HG03064 (cell line): Measurements from ENCODE around the gene CMC2.

Experiments
- ATAC-seq: cut with Tn5 transposase; IDR thresholded peaks from one replicate; pipeline ENCODE4 v1.9.1; 2021; ENCODE audit warnings: low read depth; ENCODE audit not compliant: unreplicated experiment

Gene CMC2

DNA sequence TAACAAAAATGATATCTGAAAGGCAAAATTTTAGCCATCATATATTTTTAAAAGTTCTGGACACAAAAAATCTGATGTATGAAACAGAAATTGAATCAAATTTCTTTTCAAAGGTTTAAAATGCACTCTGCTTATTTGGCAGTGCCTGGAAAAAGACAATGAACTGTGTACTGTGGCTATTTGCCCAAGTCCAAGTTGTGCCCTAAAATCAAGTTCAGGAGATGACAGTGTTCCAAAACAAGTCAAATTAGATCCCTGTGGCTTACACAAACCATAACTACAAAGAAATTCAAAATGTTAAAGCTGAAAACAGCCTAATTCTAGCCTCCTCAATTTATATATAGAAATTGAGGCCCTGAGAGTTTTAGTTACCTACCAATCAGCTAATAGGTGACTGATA, 25.6 kb downstream of the CMC2 start:
- ATAC-seq: no peak

DNA sequence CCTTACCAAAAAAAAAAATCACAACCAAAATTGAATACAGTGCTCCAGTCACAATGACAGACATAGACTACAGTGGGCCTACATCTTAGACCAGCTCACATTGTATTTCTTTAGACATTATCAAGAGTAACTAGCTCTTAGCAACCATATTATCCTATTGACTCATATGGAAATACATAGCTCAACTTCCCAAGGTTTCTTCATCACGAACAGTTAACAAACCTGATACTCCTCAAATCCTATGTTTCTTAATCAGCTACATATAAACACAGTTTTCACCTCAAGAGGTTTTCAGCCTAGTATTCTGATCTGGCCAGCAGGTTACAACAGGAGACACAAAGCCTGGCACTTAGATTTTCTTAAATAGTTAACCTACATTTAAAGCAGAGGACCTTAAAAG, 29.7 kb downstream of the CMC2 start:
- no peak for ATAC-seq

DNA sequence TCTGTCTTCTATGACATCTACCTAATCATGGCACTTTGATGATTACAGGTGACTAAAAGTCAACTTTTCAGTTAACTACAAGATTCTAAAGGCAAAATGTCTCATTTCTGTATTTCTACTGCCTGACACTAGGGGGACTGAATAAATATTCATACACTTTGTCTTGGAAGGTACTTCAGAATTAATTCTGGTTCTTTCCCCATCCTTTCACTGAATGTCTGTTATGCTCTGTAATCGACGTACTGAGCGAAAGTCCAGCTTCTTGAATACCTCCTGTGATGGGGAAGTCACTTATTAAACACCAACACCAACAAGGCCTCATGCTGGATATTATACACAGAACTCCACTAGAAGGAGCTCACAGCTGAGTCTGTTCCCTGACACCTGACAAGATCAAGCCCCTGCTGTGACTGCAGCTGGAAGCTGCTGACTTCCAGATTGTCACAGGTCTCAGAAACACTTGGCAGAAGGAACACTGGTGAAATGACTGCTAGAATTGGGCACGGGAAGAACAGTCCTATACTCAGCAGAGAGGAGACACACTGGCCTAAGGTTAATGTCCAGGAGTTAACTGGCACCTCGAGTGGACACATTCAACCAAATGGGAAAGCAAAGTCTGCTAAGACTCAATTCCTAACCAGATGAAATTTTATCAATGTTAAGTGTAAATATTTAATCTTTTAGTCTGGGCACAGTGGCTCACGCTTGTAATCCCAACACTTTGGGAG, 31.9 kb downstream of the CMC2 start:
- no peak for ATAC-seq

DNA sequence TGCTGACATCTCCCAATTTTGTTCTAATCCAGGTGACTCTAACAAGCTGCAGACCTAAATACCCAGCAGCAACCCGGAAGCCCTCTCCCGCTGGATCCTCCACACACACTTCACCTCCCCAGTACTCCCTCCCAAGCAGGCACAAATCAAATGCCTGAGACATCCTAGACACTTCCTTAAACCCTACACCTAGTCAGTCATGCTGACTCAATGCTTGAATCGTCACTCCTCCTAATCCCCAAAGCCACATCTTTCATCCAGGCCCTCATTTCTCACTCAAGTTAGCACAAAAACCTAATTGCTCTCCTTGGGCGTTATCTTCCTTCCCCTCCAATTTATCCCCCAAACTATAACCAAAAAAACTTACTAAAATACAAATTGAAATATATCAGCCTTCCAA, 32.7 kb downstream of the CMC2 start:
- ATAC-seq: no peak

DNA sequence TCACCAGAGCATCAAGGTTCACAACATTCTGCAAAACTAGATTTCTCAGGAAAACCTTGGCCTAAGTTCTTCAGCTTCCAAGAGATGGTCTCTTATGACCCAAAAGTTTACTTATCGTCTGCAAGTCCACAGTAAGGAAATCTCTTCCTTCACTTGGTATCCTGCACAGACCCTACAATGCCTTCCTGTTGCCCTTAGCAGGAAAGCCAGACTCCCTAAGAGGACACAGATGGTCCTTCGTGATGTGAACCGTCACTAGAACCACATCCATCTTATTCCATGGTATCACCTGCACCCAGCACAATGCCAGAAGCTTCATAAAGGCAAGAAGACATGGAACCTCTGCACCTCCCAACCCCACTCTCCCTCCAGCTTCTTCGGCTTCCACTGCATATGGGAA, 34.1 kb downstream of the CMC2 start:
- no peak for ATAC-seq

DNA sequence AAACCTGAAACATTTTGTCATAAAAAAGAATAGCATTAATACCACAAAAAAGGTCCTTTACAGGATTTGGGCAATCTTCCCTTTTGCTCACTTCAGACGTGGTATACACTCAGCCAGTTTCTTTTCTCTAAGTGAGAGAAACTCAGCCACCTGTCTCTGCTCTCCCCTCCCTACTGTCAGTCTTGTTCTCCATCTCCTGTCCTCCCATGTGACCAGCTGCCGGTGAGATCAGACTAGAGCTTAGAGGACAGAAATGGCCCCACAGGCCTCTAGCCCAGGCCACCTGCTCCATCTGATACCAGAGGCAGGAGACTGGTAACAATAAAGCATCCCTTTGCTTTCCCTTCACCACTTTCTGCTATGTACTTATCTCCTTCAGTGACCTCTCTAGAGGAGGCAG, 34.9 kb downstream of the CMC2 start:
- peak; percentile 81 for ATAC-seq

DNA sequence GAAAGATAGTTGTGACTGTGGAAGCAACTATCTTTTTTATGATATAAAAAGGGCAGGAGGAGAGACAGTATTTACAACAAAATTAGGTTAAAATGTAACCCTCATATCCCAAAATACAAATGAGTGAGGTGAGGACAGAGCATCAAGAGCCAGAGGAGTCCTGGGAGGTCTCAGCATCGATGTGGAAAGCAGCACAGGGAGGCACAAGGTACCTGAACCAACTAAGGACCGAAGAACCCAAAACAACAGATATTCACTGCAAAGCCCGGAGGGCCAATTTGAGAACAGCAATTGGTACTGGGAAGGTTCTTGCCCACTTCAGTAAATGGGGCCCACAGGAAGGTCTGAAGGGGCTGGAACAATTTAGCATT, 37.6 kb downstream of the CMC2 start:
- no peak for ATAC-seq

DNA sequence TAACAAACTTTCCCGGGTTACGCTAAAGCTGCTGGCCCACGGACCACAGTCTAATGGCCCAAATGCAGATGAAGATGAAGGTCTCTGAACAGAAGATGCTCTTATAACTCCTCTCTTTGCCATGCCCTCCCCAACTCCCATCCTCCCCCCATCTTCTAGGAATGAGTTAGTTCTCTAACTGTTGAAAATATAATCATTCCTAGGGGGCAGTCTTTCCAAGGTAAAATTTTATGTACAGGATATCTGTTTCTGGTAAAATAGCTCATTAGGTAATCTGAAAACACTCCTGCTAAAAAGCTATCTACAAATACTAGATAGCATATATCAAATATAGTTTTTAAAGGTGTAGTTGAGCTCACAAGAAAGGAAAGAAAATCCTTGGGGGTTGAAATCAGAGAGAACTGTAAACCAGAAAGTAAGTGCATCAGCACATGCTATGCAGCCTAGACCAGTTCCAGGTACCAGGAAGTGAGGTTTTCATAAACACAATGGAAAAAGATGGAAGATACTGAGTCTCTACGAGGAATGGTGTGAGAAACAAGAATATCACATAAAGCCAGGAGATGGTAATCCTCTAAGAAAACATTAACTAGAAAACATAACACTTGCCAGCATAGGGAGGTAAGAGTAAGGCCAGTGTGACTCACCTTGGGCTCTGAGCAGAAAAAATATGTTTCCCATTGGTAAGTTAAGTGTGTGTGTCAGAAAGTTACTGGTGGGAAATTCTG, 38.1 kb downstream of the CMC2 start:
- ATAC-seq: no peak

DNA sequence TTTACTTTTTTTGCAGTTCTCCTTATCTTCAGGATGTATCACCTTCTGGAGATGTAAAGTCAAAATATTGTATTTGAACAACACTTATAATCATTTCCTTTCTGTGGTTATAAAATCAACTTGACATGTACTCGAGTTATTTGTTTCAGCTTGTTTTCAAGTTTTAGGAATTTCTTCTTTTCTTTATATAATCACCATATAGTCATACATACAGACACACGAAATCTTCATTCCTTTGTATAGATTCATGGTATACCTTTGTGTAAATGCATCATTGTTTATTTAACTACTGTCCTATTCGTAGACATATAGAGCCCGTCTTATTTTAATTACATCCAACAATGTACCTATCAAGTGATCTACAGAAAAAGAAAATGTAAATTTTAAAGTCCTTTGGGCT, 40.1 kb downstream of the CMC2 start:
- ATAC-seq: no peak

DNA sequence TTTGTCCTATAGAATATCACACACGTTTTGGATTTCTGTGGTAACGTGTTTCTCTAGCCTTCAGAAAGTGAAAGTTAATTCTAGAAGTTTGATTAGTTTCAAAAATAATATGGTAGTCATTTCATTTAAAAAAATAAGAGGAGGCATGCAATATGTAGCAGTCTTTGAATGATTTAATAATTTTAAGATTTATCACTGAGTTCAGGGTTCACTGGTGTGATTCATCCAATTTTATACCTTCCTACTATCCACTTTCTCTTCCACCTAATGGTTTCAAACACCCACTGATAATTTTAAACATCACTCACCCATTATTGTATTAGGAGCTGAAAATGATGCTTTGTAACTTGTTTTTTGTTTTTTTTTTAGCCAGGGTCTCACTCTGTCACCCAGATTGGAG, 42.3 kb downstream of the CMC2 start:
- no peak for ATAC-seq

DNA sequence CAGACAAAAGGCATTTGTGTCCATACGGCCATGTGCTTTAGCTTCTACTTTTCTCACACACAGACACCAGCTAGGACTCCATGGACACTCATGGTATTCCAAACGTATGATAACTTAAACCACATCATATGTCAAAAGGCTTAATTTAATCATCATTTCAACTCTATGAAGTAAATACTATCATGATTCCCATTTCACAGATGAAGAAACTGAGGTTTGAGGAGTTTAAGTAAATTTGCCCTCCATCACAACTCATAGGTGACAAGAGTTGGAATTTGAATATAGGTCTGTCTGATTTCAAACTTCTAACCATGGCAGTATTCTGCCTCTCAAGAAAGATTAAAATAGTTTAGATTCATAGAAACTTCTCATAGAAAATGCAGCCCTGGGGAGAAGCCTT, 43.8 kb downstream of the CMC2 start:
- ATAC-seq: no peak

DNA sequence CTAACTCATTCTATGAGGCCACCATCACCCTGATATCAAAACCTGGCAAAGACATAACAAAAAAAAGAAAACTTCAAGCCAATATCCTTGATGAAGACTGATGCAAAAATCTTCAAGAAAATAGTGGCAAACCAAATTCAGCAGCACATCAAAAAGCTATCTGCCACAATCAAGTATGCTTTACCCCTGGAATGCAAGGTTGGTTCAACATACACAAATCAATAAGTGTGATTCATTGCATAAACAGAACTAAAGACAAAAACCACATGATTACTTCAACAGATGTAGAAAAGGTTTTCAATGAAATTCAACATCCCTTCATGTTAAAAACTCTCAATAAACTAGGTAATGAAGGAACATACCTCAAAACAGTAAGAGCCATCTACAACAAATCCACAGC, 48.4 kb downstream of the CMC2 start:
- no peak for ATAC-seq

DNA sequence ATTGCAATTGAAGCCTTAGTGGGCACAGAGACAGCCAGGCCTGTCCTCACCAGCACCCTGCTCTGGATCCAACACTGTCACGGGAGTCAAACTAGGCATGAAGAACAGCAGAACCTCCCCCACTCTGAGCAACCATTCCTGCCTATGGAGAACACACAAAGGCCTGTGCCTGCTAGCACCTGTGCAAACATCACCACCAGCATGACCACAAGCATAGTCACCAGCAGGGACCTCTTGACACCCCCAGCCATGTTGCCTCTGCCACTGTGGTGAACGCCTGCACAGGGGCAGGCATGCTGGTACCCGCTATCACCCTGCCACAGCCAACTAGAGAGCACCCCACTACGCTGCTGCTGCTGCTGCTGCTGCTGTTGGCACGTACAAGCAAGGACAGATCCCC, 51.7 kb downstream of the CMC2 start:
- ATAC-seq: no peak

DNA sequence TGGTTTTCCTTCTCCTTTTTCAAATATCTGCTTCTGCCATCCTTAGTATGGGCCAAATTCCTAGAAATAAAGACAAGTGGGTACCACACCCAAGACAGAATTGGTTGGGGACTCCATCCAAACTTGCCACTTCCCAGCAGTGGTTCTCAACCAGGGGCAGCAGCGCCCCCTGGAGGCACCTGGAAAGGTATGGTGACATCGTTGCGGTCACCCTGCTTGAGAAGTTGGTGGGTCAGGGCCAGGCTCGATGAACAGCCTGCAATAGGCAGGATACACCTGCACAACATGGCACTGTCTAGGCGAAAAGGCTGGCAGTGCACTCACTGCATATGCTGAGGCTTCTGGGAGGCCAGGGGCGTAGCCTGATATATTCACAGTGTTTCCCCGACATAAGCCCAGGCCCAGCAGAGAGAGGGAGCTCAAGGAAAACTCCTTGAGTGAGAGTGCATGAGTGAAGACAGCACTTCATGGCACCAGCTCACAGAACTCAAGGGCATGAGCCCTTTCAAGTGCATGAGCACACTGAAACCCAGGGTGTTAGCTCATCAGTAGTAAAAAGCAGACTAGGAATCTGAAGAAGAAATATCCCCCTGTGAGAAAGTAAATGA, 57.7 kb downstream of the CMC2 start:
- ATAC-seq: no peak

DNA sequence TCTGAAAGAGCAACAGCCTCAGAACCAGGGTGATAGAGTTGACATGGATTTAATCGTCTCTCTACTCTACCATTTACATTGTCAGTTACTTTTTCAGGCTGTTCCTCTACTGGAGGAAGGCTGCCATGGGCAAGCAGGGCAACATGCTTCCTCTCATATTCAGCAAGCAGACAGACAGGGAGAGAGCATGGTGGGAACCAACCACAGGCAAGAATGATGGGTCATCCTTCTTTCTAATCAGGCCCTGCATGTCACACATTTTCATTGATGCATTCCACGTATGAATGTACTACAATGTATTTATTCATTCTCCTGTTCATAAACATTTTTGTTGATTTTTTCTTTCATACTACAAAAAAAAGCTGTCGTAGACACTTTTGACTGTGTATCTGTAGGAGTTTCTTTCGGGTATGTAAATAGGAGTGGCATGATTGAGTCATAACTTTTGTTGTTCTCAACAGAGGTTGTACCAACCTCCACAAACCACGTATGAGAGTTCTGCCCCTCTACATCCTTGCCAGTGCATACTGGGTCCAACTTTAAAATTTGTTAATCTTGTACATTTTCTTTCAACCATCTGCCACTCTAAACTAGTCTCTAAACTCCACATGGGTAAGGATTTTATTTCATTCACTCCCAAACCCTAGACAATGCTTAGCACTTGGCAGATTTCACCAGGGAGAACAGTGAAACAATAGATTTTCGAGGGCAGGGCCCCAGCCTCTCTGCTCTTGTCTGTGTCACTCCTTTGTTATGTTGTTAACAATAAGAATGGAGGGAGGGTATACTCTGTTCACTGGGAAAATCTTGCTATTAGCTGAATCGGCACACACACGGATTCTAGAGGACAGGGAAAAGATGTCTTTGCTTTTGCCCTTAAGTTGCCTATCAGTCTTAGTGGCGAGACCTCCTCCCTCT, 58.7 kb downstream of the CMC2 start:
- no peak for ATAC-seq

DNA sequence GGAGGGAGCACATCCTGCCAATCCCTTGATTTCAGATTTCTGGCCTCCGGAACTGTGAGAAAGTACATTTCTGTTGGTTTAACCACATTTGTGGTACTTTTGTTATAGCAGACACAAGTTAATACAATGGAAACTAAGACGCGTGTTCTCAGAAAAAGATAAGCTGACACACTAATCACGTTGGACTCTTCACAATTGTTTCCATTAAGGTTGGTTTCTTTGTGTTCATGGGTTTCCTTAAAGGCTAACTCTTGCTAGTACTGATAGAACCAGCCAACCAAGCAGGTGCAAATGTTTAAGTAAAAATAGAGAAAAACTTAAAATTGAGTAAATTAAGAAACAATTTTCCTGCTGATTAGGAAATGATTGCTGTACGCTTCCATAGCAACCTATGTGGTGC, 59.4 kb downstream of the CMC2 start:
- ATAC-seq: no peak

DNA sequence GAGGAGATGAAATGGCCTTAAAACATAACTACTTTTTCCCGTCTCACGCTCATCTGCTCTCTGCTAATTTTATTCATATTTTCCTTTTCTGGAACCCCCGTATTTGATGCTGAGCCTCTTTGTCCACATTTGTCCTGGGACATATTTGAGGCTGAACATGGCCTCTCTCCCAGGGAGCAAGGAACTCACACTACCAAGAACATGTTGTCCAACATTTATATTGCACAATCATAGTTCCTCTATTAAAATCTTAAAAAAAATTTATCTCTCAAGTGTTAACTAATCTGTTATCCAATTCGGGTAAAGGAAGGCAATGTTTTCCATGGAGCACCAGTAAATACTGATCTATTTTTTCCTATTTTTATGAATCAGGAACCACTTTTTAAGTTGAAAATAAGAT, 60.2 kb downstream of the CMC2 start:
- ATAC-seq: no peak

DNA sequence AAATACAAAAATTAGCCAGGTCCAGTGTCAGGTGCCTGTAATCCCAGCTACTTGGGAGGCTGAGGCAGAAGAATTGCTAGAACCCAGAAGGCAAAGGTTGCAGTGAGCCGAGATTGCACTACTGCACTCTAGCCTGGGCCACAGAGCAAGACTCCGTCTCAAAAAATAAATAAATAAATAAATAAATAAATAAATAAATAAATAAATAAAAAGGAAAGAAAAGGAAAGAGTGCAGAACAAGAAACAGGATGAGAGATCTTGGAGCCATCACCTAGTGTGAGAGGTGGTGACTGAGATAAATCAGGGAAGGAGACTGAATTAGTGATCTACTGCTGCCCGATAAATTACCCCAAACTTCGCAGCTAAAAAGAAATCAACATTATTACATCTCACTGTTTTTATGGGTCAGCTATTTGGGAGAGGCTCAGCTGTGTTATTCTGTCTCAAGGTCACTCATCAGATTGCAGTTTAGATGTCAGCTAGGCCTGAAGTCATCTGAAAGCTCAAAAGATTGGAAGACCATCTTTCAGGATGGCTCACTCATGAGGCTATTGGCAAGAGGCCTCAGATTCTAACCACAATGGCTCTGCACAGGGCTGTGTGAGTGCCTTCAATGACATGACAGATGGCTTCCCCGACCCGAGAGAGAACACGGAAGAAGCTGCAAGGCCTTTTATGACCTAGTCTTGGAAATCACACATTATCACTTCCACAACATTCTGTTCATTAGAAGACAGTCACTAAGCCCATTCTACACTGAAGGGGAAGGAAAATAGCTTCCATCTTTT, 66.4 kb downstream of the CMC2 start:
- no peak for ATAC-seq

DNA sequence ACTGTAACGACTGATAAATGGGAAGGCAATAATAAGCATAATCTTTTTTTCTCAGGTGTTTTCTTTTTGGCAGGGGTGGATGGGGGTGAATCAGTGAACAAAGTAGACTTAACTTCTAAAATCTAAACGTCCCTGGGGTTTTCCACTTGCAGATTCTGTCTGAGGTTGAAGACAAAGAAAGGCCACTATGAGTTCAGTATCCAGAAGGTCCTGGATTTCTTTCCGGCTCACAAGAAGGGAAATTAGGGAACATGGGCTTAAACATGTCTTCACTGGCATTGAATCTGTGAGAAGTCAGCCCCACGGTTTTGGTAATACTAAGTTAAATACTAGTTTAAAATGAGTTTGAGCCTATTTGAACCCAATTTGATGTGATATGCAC, 67.8 kb downstream of the CMC2 start:
- no peak for ATAC-seq
